ENCODE data around the gene VPS45.

Gene VPS45

DNA sequence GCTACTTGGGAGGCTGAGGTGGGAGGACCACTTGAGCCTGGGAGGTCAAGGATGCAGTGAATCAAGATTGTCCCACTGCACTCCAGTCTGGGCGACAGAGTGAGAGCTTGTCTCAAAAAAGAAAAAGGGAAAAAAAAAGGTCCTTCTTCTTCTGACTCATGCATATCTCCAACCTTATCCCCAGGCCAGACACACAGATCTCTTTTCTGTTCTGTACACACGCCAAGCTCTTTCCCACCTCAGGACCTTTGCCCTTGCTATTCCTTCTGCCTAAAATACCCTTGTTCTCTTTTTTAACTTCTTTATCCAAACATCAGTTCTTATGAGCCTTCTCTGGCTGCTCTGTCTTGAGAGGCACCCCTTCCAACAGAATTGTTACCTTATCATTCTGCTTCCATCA lies 104.2 kb downstream of the VPS45 start:
- TF ChIP-seq, protein P1, sequence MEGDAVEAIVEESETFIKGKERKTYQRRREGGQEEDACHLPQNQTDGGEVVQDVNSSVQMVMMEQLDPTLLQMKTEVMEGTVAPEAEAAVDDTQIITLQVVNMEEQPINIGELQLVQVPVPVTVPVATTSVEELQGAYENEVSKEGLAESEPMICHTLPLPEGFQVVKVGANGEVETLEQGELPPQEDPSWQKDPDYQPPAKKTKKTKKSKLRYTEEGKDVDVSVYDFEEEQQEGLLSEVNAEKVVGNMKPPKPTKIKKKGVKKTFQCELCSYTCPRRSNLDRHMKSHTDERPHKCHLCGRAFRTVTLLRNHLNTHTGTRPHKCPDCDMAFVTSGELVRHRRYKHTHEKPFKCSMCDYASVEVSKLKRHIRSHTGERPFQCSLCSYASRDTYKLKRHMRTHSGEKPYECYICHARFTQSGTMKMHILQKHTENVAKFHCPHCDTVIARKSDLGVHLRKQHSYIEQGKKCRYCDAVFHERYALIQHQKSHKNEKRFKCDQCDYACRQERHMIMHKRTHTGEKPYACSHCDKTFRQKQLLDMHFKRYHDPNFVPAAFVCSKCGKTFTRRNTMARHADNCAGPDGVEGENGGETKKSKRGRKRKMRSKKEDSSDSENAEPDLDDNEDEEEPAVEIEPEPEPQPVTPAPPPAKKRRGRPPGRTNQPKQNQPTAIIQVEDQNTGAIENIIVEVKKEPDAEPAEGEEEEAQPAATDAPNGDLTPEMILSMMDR (IDR thresholded peaks at IDR 0.05; ENCODE audit: low read depth, low read length, missing control alignments): no peak
- H3K4me3 ChIP-seq (replicated peaks; ENCODE audit: low read depth, low read length): no peak overlapping the region
- DNase-seq (ENCODE audit: extremely low read depth, low read depth): no peak

DNA sequence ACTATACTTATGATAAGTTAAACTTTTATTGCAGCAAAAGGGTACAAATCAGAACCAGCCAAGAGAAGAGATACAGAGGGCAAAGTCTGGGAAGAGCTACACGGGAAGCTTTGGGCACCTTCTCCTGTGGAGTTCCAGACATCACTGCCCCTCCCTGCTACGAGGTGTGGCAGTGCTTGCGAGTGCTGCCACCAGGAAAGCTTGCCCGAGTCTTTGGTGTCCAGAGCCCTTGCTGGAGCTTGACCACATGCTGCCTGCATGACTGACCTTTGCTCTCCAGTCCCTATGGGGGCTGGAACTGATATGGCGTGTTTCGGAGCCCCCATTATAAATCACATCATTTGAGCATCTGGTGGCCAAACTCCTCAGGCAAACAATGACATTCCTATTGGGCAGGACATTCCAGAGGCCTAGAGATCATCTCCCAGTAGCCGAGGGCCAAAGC lies 105.6 kb downstream of the VPS45 start:
- TF ChIP-seq, protein P1 (IDR thresholded peaks at IDR 0.05; ENCODE audit: low read depth, low read length, missing control alignments): no peak
- H3K4me3 ChIP-seq (replicated peaks; ENCODE audit: low read depth, low read length): no peak overlapping the region
- no peak for DNase-seq (ENCODE audit: extremely low read depth, low read depth)

DNA sequence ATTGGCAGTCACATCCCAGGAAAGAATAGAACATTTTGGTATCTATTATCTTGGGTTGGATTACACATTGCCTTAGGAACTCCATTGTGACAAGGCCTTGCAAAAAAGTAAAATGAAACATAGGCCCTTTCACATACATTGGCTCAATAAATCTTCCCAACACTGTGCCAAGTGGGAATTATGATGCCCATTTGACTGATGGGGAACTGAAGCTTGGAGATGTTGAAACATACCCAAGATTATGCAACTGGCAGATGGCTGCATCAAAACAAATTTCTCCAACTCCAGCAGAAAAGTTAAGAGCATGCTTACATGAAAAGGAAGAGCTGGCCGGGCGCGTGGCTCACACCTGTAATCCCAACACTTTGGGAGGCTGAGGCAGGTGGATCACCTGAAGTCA lies 109.0 kb downstream of the VPS45 start:
- no peak for DNase-seq (ENCODE audit: extremely low read depth, low read depth)
- TF ChIP-seq, protein P1 (IDR thresholded peaks at IDR 0.05; ENCODE audit: low read depth, low read length, missing control alignments): no peak
- H3K4me3 ChIP-seq (replicated peaks; ENCODE audit: low read depth, low read length): no peak overlapping the region

DNA sequence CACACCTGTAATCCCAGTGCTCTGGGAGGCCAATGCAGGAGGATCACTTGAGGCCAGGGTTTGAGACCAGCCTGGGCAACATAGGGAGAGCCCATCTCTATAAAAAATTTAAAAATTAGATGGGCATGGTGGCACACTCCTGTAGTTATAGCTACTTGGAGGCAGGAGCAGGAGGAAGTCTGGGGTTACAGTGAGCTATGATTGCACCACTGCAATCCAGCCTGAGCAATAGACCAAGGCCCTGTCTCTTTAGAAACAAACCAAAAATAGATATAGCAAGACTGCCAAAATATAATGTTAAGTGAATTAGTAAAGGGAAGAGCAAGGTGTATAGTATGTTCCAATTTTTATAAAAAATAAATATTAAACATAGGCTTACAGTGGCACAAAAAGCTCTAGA lies 111.0 kb downstream of the VPS45 start:
- no peak for DNase-seq (ENCODE audit: extremely low read depth, low read depth)
- TF ChIP-seq, protein P1 (IDR thresholded peaks at IDR 0.05; ENCODE audit: low read depth, low read length, missing control alignments): no peak
- no peak overlapping the region for H3K4me3 ChIP-seq (replicated peaks; ENCODE audit: low read depth, low read length)

DNA sequence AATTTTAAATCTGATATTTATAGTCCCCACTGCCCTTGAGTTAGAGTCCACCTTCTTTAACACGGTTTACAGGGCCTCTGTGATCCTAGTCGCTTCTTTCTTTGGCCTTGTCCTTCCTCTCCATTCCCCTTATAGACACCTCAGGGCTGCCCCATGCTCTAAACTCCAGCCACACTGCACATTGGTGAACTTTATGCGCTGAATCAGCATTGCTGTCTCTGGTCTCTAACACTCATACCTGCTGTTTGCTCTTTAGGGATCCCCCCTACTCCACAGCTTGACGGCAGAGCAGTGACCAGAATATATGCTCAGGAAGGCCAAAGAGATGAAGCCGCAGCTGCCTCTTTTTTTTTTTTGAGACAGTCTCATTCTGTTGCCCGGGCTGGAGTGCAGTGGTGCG lies 112.3 kb downstream of the VPS45 start:
- TF ChIP-seq, protein P1 (IDR thresholded peaks at IDR 0.05; ENCODE audit: low read depth, low read length, missing control alignments): no peak
- DNase-seq (ENCODE audit: extremely low read depth, low read depth): no peak
- H3K4me3 ChIP-seq (replicated peaks; ENCODE audit: low read depth, low read length): no peak overlapping the region

DNA sequence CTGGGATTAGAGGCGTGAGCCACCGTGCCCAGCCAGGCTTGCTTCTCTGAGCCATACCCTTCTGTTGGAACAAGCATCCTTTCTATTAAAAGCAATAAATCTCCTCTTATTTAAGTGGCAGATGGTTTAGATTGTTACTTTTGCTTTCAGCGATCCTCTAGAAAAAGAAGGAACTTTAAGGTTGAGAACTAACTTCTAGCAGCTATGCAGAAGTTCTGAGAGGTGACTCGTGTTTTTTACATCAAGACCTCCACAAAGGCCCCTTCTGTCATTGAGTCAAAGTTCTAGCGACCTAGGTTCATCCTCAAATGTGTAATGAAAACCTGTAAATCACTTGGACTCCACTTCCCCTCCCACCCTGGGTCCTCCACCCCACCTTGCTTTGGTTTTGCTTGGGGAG lies 112.9 kb downstream of the VPS45 start:
- TF ChIP-seq, protein P1 (IDR thresholded peaks at IDR 0.05; ENCODE audit: low read depth, low read length, missing control alignments): no peak
- H3K4me3 ChIP-seq (replicated peaks; ENCODE audit: low read depth, low read length): no peak overlapping the region
- DNase-seq (ENCODE audit: extremely low read depth, low read depth): no peak

DNA sequence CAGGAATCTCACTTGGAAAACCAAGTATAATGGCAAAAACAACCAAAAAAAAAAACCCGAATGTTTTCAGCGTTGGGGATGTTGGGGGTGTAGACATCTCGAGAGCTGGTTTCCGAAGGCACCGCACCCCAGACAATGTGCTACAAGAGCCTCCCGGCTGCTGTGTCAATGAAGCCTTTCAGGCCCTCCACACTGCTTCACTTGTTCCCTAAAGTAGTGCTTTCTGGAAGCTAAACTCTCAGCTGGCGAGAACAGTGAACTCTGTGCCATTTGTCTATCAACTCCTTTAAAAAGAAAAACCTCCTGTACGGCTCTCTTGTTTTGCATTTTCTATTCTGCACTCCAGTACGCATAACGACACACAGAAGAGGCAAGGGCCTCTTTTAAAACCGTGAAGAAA lies 114.7 kb downstream of the VPS45 start:
- no peak for DNase-seq (ENCODE audit: extremely low read depth, low read depth)
- TF ChIP-seq, protein P1 (IDR thresholded peaks at IDR 0.05; ENCODE audit: low read depth, low read length, missing control alignments): no peak
- H3K4me3 ChIP-seq (replicated peaks; ENCODE audit: low read depth, low read length): no peak overlapping the region

Data from HFF-Myc (cell line).